PC-9 (cell line): ENCODE results near the gene DIAPH3. TPM values are rescaled to one million over a fixed set of nuclear protein-coding genes. Genes with fewer than 3 reads are reported as not detected.

ENCODE experiments used
- BruUV-seq: library from RNA; stranded (reverse); fragments of 400-500 nt; replicated peaks from 2 replicates; lab custom pipeline; 2021; lab: Mats Ljungman, UMichigan
- CTCF ChIA-PET: fragments of 300-600 bp; sonication (Branson Sonifier 250); formaldehyde crosslinking; loops from one replicate; lab custom pipeline; 2022; ENCODE audit warnings: antibody characterized with exemption; lab: Charles Lee
- POLR2A ChIA-PET: fragments of 300-600 bp; sonication (Branson Sonifier 250); formaldehyde crosslinking; loops from one replicate; lab custom pipeline; 2022; ENCODE audit warnings: antibody characterized with exemption; ENCODE audit not compliant: unreplicated experiment; lab: Charles Lee
- DNase-seq, 2 experiments: peaks; one replicate each; pipeline versions ENCODE4 v3.0.0 to v3.0.0-alpha.2; 2015 to 2022; ENCODE audit warnings: mixed read lengths in 1 of 2
- H2AFZ ChIP-seq: fragments of 200-600 bp; sonication (generic); 2 replicates; pipeline ENCODE4 v1.8.1; 2017; ENCODE audit warnings: antibody characterized with exemption
- H3F3A ChIP-seq: fragments of 200-600 bp; sonication (generic); 2 replicates; pipeline ENCODE4 v1.8.1; 2017; ENCODE audit warnings: antibody characterized with exemption, mild to moderate bottlenecking, low read depth; ENCODE audit not compliant: insufficient read depth
- H3K27ac ChIP-seq: fragments of 200-600 bp; sonication (generic); 2 replicates; pipeline ENCODE4 v1.6.1; 2016; ENCODE audit warnings: mixed run types
- H3K27me3 ChIP-seq: fragments of 200-600 bp; sonication (generic); 2 replicates; pipeline ENCODE4 v1.6.1; 2016; ENCODE audit warnings: low read depth, mixed run types; ENCODE audit not compliant: insufficient read depth
- H3K36me3 ChIP-seq: fragments of 200-600 bp; sonication (generic); 2 replicates; pipeline ENCODE4 v1.6.1; 2016; ENCODE audit warnings: low read depth, mixed run types
- H3K4me1 ChIP-seq: fragments of 200-600 bp; sonication (generic); replicated peaks from 2 replicates; pipeline ENCODE4 v1.6.1; 2016; ENCODE audit warnings: mixed run types; ENCODE audit not compliant: insufficient read depth
- H3K4me2 ChIP-seq: fragments of 200-600 bp; sonication (generic); 2 replicates; pipeline ENCODE4 v1.6.1; 2017; ENCODE audit warnings: mixed run types
- H3K4me3 ChIP-seq: fragments of 200-600 bp; sonication (generic); 2 replicates; pipeline ENCODE4 v1.6.1; 2016; ENCODE audit warnings: mixed run types
- H3K79me2 ChIP-seq: fragments of 200-600 bp; sonication (generic); 2 replicates; pipeline ENCODE4 v1.6.1; 2017; ENCODE audit warnings: low read depth, mixed run types
- H3K9me2 ChIP-seq: fragments of 200-600 bp; sonication (generic); 2 replicates; pipeline ENCODE4 v1.8.1; 2017; ENCODE audit warnings: mild to moderate bottlenecking; ENCODE audit not compliant: insufficient read depth
- H3K9me3 ChIP-seq: fragments of 200-600 bp; sonication (generic); 2 replicates; pipeline ENCODE4 v1.8.1; 2016; ENCODE audit warnings: low read depth; ENCODE audit not compliant: insufficient read depth
- H4K20me1 ChIP-seq: fragments of 200-600 bp; sonication (generic); 2 replicates; pipeline ENCODE4 v1.8.1; 2017; ENCODE audit not compliant: insufficient read depth
- CTCF ChIP-seq: fragments of 200-600 bp; sonication (generic); conservative IDR thresholded peaks from 2 replicates; pipeline ENCODE4 v1.6.1; 2017; ENCODE audit warnings: mixed run types, antibody characterized with exemption, mild to moderate bottlenecking, moderate library complexity
- EZH2 ChIP-seq: fragments of 200-600 bp; sonication (generic); IDR thresholded peaks from 2 replicates; pipeline ENCODE4 v1.8.0; 2017; ENCODE audit warnings: antibody characterized with exemption, low read depth
- intact Hi-C: fragments of 100-400 bp; cut with micrococcal nuclease; formaldehyde crosslinking; loops from one replicate; pipeline ENCODE4 v1.10.0; 2022; ENCODE audit not compliant: unreplicated experiment
- total RNA-seq: library from RNA; stranded (reverse); gene quantifications from 2 replicates; pipeline ENCODE4 v1.2.3, GENCODE V29; 2021

DIAPH3 gene
- total RNA-seq, 1 experiment from 2014 or later, result 39.3 TPM

DNA sequence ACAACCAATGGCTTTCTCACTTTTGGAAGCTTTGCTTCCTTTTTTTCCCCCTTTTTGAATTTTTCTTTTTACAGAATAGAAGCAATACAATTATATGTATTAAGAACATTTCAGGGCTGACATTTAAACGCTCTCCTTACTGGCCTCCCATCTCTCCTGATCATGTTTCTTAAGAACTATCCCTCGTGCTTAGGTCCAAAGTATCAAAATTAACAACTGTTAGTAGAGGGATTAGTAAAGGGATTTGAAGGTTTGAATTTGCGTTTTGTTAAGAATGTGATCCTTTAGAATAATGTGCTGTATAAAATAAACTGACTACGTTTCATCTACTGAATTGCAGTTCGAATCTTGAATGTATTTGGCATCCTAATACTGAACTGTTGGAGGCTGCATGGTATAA, 424.8 kb downstream of the DIAPH3 start:
- H3F3A ChIP-seq, result no peaks in the 10 kb centered on the region; the same call in 1 of the 2 replicates
- intact Hi-C loops, result no loop called here
- H3K36me3 ChIP-seq, result no peaks in the 10 kb centered on the region
- H3K79me2 ChIP-seq, result no peaks in the 10 kb centered on the region
- H2AFZ ChIP-seq, result no peak overlapping the region
- H3K4me1 ChIP-seq, result no peaks in the 10 kb centered on the region
- no TSS peak for BruUV-seq
- TF ChIP-seq CTCF, result no peak
- no peak for TF ChIP-seq EZH2
- no peaks in the 10 kb centered on the region for H3K27me3 ChIP-seq
- no peaks in the 10 kb centered on the region for H3K9me2 ChIP-seq
- H3K4me3 ChIP-seq, result no peak overlapping the region
- CTCF ChIA-PET, result no interaction called here
- POLR2A ChIA-PET, result no interaction called here
- no peak overlapping the region for H3K4me2 ChIP-seq
- DNase-seq, result no peak
- no peaks in the 10 kb centered on the region for H4K20me1 ChIP-seq
- no peak overlapping the region for H3K27ac ChIP-seq
- H3K9me3 ChIP-seq, result no peaks in the 10 kb centered on the region

DNA sequence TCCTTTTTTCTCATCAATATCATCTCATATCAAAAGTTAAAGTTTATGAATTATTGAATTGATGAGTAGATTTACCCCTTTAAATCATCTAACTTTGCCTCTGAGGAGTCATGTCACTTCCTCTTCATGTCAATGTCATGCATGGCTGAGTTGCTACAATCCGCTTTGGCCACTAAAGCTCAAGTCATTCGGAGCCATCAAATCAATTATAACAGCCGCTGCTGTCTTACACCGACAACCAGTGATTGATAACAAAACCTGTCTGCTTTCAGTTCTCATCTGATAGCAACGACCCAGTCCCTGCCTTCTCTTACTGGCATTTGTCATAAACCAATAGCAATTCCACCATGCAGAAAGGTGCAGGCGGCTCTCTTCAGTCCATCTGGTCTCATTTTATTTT, 429.3 kb downstream of the DIAPH3 start:
- no peak overlapping the region for H3K4me3 ChIP-seq
- H3K79me2 ChIP-seq, result no peaks in the 10 kb centered on the region
- H3K36me3 ChIP-seq, result no peaks in the 10 kb centered on the region
- H3K27ac ChIP-seq, result no peak overlapping the region
- H3K4me1 ChIP-seq, result no peaks in the 10 kb centered on the region
- no TSS peak for BruUV-seq
- TF ChIP-seq CTCF (no peak), EZH2 (no peak)
- ChIA-PET POLR2A (no interaction called here), CTCF (no interaction called here)
- no peak overlapping the region for H3K4me2 ChIP-seq
- H3K9me2 ChIP-seq, result no peaks in the 10 kb centered on the region
- no peaks in the 10 kb centered on the region; the same call in 1 of the 2 replicates for H3F3A ChIP-seq
- H4K20me1 ChIP-seq, result no peaks in the 10 kb centered on the region
- no peaks in the 10 kb centered on the region for H3K27me3 ChIP-seq
- no peak overlapping the region for H2AFZ ChIP-seq
- DNase-seq, result no peak
- intact Hi-C loops, result no loop called here
- H3K9me3 ChIP-seq, result no peaks in the 10 kb centered on the region

- POLR2A ChIA-PET, result no interaction called here
- no peak for DNase-seq
- H4K20me1 ChIP-seq, result no peaks in the 10 kb centered on the region
- H3F3A ChIP-seq, result no peaks in the 10 kb centered on the region; the same call in 1 of the 2 replicates
- no peaks in the 10 kb centered on the region for H3K9me2 ChIP-seq
- no peak overlapping the region for H3K27ac ChIP-seq
- H2AFZ ChIP-seq, result no peak overlapping the region
- no peak overlapping the region for H3K4me3 ChIP-seq
- H3K27me3 ChIP-seq, result no peaks in the 10 kb centered on the region
- intact Hi-C loops, result no loop called here
- TF ChIP-seq CTCF, result no peak
- no peak for TF ChIP-seq EZH2
- no TSS peak for BruUV-seq
- no peaks in the 10 kb centered on the region for H3K9me3 ChIP-seq
- H3K4me2 ChIP-seq, result no peak overlapping the region
- no peaks in the 10 kb centered on the region for H3K36me3 ChIP-seq
- no peaks in the 10 kb centered on the region for H3K79me2 ChIP-seq
- CTCF ChIA-PET, result no interaction called here
- no peaks in the 10 kb centered on the region for H3K4me1 ChIP-seq
These were observed 430.0 kb downstream of the DIAPH3 start for GRCh38 chr13:59733744-59734143.
